GM19035 (cell line): Measurements from ENCODE around the gene KCNV2.
"Not testable (repeated sequence)": the region's sequence is repeated elsewhere in the genome, so short reads cannot be mapped to it uniquely, and the experiment has no call there.

Experiments used
- ATAC-seq: cut with Tn5 transposase; IDR thresholded peaks from one replicate; pipeline ENCODE4 v1.9.1; 2021; ENCODE audit not compliant: unreplicated experiment

The KCNV2 gene

DNA sequence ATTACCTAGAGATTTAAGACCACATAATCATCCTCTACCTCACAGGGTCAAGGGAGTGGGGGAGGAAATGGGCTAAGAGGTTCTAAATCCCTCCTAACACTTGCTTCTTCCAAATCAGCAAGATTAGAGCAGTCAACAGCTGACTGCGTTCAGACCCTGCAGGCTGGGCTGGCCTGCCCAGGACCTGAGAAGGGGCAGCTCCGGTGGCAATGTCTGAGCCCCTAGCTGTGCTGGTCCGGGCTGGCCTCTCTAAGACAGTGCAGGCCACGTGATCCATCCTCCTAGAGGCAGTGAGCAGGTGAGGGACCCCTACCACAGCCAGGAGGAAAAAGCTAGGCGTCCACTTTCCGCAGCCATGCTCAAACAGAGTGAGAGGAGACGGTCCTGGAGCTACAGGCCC is at the start of gene KCNV2:
TSS of gene KCNV2 (plus strand) at position 126 of the 400 bp plus-strand sequence. CDS start at position 356, 230 bp downstream.
- no peak for ATAC-seq

DNA sequence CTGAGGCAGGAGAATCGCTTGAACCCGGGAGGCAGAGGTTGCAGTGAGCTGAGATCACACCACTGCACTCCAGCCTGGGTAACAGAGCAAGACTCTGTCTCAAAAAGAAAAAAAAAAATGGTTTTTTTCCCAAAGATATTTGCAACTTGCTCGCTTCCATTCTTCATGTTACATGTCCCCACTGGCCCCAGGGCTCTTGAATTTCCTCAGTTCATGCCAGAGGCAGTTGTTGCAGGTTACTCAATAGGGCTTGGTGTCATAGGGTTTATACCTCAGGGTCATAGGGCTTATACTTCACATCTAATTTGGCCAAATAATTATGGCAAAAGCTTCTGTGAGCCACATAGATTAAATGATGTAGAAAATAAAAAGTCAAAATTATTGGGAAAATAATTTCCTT is 44.1 kb upstream of the KCNV2 start:
- ATAC-seq: no peak

DNA sequence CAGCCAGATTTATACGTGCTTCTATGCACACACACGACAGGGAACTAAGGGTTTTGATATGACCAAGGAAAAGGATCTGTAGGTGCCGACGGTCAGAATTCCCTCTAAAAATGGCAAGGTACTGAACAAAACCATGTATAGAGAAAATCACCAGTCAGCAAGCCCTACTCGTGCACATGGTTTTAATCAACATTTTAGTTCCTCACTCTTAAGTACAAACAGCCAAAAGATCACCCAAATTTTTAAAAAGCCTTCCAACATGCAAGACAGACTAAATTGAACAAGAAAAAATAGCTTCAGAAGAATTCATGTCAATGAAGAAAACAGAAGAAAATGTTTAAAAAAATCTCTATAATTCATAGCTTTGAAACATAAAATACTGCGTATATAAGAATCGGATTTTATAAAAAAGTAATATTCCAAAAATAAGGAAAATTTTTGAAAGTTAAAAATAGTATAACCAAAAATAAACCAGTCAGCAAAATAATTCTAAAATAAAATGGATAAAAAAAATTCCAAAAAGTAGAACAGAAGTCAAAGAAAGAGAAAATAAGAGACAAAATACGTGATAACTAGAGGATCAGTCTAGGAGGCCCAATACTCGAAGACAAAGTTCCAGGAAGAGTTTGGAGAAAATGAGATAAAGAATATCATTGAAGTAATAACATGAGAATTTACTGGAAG is 43.0 kb upstream of the KCNV2 start:
- no peak for ATAC-seq

DNA sequence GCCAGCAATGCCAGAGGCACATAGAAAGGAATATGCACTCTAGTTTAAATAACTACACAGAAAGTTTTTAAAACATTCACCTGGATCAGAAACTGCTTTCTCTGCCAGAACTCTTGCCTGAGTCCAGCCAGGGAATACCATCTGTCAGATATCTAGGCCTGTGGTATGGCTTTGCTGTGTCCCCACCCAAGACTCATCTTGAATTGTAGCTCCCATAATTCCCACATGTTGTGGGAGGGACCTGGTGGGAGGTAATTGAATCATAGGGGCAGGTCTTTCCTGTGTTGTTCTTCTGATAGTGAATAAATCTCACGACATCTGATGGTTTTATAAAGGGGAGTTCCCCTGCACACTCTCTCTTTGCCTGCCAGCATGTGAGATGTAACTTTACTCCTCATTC is 41.5 kb upstream of the KCNV2 start:
- ATAC-seq: no peak

DNA sequence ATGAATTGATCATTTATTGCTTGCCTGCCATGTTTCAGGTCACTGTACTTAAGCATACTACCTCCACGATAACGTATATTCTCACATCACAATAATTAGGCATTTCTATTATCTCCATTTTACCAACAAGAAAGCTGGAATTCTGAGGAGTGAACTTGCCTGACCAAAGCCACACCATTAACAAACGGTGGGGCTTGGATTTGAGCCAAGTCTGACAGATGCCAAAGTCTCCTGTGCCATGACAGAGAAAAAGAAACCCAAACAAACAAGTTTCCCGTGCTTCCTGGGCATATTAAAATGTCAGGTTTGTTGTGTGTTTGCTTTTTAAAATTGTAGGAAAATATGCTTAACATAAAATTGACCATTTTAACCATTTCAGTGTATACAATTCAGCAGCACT is 40.8 kb upstream of the KCNV2 start:
- ATAC-seq: no peak

DNA sequence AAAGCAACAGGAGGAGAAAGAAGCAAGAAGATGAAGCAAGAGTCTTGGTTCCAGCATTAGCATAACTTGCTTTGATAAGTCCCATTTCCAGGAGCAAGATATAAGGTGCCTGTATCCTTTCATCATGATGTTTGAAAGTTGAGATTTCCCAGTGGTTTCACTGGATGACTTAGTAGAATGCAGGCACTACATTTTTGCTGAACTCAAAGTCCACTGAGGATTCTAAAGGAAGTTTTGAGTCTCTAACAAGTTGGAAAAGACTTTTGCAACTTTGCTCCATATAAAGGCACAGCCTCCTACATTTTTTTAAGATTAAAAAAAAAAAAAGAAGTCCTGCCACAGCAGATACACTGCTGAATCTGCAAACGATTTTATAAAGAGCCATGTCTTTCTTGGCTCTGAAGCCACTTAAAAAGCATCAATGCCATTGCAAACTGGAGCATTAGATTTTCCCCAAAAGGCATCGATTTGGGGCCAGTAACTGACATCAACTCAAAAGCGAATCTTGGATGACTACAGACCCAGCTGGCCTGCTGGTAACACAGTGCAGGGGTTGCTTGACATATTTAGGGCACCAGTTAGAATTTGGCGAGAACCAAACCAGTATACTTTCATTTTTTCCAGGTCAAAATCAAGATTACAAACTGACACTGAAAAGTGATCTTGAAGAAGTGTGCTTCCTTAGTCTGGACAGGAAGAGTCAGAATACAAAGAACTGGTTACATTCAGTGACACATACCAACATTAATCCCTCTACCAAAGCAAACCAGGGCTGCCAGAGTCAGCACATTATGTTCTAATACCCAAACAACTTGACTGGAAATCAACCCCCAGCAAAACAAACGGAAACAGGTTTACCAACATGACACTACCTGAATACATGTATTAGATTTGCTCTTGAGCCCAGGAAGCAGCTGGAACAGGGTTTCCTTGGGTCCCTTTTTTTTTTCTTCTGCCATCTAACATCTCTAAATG is 39.1 kb upstream of the KCNV2 start:
- ATAC-seq: no peak

DNA sequence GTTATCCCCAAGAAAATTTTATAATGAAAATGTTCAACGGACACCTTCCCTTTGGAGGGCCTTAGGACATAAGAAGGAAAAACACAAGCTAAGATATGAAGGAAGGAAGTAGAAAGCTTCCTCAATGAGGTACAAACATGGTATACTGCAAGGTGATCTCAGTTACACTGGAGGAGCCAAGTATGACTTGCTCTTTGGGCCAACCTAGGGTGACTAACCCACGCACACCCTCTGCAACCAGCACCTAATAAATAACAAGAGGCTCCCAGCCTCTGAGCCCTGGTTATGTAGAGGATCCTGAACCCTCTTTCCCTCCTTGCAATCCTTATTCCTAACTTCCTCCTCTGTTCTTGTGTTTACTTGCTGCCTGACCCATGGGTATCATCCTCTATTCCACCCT is 38.3 kb upstream of the KCNV2 start:
- ATAC-seq: no peak

DNA sequence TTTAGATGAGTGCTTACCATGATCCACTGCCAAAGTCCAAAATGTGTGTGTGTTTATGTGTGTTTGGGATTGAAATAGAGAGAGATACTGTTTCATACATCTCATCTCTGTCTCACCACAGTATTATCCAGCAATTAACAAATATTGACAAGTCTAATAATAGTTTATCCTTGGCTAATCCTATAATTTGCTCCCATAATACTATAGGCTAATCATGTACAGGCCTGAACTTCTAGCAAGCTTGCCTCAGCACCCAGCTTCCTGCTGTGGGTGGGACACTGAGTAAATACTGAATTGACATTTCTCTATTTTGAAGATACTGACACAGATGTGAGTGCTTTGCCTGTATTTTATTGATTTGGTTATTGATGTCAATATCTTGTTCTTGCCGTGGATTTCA is 35.3 kb upstream of the KCNV2 start:
- ATAC-seq: no peak

DNA sequence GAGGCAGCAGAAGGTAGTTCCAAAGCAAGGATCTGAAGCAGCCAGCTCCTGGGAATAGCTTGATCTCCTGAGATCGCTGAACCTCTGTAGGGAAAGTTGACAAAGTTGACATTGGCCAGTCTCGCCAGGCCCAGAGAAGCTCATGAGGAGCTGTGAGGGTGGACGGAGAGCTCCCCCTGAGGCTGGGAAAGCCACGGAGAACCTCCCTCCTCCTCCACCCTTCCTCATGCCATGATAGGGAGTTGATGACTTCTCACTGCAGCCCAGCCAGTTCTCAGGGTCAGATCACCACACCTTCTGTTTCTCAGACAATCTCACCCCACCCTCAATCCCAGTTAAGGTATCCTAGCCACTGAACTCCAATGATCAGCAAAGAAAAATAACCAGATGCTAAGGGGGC is 30.4 kb upstream of the KCNV2 start:
- no peak for ATAC-seq

DNA sequence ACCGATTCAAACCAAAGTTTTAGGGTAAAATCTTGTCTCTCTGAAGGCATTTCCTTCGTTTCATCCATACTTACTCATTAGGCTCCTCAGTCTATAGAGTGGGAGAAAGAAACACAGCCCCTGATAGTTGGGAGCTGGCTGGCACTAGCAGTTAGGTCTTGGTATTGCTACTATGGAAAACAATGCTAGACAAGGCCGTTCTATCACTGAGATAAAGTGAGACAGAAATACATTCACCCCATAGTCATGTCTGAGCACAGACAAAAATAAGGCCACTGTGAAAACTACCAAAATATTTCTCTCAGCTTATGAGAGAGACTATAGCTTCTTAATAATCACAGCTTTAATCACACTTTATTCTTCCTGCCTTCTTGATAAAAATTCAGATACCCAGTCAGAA is 28.7 kb upstream of the KCNV2 start:
- ATAC-seq: no peak

DNA sequence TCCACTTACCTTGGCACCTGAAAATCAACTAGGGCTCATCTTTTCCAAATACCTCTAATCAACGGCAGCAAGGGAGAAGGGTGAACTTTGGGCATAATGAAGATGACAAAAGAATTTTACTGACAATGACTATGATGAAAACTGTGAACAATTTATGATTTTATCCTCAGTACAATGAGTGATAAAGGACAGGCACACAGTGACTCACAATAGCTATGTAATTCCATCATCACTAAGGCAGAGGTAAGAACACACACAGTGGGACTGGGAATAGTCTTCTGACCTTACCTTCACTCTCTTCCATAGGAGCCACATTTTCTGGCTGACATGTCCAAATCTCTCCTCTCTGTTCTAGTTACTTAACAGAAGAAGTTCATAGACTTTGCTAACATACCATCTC is 26.1 kb upstream of the KCNV2 start:
- ATAC-seq: no peak

DNA sequence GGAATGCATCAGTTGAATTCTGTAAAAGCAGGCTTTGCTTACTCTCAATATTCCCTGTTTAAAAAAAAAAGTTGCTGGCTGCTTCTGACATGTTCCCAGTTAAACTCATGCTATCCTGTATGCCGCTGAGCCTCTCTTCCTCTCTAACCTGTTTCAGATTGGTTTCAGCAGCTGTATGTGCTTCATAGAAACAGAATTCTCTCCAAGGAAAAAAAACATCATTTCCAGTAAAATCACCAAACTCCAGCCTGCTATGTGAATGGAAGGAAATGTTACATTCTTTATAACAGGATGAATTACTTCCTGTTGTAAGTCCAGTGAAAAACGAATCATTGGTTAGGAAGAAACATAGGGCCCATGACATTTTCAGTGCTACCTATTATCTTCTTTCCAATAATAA is 25.7 kb upstream of the KCNV2 start:
- no peak for ATAC-seq

DNA sequence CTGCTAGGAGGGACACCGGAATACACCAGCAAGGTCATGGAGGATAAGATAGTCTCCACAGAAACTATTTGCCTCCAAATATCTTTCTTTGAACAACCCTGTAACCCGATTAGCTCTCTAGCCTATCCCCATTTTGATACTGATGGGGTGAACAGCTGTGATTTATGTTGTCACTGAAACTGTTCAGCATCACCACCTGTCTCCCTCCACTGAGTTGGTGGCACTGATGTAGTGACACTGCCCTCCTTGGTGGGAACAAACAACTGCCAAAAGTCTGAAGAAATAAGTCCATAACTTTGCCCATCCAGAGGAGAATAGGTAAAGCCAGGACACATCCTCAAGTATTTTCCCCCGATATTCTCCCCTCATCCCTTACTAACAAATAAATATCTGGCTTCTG is 24.3 kb upstream of the KCNV2 start:
- ATAC-seq: no peak

DNA sequence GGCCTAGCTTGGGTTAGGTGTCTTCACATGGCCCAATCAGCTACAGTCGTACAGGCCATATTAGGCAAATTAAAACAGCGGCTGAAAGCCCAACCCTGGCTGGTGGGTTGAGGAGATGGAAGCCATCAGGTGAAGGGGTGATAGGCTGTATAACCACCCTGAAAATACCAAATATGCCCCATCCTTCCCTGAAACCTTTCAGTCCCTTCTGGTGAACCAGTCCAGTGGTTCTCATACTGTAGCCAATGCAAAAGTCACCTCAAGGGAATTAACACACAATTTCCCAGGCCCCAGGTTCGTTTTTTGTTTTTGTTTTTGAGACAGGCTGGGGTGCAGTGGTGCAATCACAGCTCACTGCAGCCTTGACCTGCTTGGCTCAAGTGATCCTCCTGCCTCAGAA is 19.8 kb upstream of the KCNV2 start:
- ATAC-seq: no peak

DNA sequence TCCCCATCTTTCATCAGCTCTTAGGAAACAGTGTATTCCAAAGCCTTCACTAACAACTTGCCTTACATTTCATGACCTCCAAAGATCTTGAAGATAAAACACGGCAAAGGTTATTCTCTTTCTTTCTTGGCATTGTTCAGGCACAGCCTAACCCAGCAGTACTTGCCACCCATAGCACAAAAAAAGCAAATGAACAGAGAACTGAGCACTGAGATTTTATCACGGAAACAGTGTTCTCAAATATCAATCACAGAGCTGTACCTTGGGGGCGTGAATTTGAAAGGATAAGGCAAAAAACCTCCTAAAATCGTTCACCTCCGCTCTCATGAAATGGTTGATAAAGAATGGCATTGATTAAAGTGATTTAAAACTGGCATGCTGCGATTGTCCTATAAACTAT is 16.9 kb upstream of the KCNV2 start:
- ATAC-seq: no peak

DNA sequence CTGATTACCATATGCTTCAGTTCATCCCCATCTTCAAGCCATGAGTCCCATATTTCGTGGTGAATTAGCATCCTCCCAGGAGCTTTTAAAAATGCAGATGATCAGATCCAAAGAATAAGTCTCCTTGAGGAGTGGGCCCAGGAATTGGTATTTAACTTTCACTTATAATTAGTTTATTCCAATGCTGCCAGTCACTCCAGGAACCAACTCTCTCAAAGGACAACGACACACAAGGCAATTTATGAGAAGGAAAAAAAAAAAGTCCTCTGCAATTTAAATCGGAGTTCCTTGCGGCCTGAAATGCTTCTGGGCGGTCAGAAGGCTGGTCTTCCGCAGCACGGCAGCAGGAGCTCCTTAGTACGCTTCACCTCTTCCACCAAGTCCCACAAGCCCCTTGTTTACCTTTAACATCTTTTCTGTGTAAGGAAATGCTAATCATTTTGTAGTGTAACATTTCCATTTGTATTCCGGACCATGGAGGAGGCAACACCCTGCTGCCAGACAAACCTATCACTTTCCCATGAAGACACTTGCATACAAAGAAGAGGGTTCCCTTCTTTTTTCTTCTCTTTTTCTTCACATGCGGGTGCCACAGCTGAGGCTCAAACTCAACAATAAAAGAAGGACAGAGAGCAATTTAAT is 16.3 kb upstream of the KCNV2 start:
- no peak for ATAC-seq

DNA sequence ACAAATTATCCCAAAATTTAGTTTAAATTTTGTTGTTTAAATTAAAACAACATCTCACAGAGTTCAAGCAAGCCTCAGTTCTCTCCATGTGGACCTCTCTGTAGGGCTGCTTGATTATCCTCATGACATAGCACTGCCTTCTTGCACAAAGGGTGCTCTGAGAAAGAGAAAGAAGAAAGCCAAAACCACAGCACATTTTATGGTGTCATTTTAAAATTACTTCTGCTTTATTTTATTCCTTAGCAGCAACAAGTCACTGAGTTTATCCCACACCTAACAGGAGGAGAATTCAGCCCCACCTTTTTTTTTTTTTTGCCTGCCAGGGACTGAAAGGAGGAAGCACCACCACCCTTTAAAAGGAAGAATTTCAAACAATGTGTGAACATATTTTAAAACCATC is 12.8 kb upstream of the KCNV2 start:
- ATAC-seq: no peak

DNA sequence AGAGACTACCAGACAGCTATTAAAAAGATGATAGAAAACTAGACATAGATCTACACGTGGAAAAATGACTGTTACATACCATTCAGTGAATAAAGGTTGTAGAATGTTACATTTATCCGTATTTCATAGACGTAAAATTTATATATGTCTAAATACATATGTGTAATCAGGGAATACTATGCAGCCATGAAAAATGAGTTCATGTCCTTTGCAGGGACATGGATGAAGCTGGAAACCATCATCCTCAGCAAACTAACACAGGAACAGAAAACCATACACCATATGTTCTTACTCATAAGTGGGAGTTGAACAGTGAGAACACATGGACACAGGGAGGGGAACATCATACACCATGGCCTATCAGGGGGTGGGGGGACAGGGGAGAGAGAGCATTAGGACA is 10.1 kb upstream of the KCNV2 start:
- ATAC-seq: not testable (repeated sequence)

DNA sequence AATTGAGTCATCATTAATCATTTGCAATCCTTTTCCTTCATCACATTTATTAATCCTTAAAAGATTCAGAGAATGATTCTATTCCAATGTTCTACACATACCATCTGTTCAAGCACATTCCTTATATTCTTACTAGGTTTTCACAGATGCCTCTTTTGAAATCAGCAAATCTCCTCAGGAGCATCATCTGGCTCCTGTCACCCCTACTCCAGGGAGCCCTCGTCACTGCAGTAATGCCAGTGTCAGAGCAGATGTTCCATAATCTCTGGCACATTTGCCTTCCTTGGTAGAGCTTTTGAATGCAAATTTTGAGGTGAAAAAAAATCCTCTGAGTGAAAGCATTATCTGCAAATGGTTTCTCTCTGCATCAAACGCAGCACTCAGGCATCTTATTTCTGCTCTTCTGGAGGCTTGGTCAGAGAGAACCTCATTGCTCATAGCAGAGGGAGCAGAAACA is 7.6 kb upstream of the KCNV2 start:
- no peak for ATAC-seq

DNA sequence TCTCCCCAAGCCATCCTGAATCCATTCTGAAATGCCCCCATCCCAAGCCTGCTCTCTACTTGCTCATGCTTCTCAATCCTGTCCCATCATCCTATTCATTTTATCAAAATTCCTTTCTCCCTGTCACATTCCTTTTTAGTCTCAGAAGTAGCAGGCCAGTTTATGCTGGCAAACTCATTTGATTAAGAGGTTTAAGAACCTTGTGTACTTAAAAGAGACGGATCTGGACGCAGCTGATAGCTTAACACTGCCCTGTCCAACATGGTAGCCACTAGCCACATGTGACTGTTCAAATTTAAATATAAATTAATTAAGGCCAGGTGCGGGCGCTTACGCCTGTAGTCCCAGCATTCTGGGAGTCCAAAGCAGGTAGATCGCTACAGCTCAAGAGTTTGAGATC is 5.6 kb upstream of the KCNV2 start:
- no peak for ATAC-seq

DNA sequence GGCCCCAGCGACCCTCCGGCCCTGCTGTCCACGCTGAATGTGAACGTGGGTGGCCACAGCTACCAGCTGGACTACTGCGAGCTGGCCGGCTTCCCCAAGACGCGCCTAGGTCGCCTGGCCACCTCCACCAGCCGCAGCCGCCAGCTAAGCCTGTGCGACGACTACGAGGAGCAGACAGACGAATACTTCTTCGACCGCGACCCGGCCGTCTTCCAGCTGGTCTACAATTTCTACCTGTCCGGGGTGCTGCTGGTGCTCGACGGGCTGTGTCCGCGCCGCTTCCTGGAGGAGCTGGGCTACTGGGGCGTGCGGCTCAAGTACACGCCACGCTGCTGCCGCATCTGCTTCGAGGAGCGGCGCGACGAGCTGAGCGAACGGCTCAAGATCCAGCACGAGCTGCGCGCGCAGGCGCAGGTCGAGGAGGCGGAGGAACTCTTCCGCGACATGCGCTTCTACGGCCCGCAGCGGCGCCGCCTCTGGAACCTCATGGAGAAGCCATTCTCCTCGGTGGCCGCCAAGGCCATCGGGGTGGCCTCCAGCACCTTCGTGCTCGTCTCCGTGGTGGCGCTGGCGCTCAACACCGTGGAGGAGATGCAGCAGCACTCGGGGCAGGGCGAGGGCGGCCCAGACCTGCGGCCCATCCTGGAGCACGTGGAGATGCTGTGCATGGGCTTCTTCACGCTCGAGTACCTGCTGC is 839 bp downstream of the KCNV2 start:
- no peak for ATAC-seq
